GM12878 (cell line): ENCODE measurements around the gene ATG13.

Source experiments
- ASH2L ChIP-seq: fragments of 300-600, 200-600 bp; sonication (generic); IDR thresholded peaks from 2 replicates; pipeline ENCODE4 v1.6.1; 2017; ENCODE audit warnings: low read depth, mild to moderate bottlenecking, borderline replicate concordance
- DPF2 ChIP-seq: fragments of 450-650 bp; IDR thresholded peaks from 2 replicates; pipeline ENCODE4 v1.6.1; 2017; ENCODE audit warnings: mild to moderate bottlenecking
- FOXK2 ChIP-seq: fragments of 450-650 bp; IDR thresholded peaks from 2 replicates; pipeline ENCODE4 v1.6.1; 2017; ENCODE audit warnings: mild to moderate bottlenecking, moderate library complexity
- FOXM1 ChIP-seq: IDR thresholded peaks from 2 replicates; pipeline ENCODE4 v1.6.1; 2012; ENCODE audit warnings: low read depth, mild to moderate bottlenecking, inconsistent platforms, low read length, moderate library complexity
- NR2C2 ChIP-seq: IDR thresholded peaks from 2 replicates; pipeline ENCODE4 v1.6.1; 2011; ENCODE audit warnings: borderline replicate concordance, low read depth; ENCODE audit not compliant: control insufficient read depth, insufficient read length
- TAF1 ChIP-seq: IDR thresholded peaks from 2 replicates; pipeline ENCODE4 v1.6.1; 2011; ENCODE audit warnings: mild to moderate bottlenecking, low read depth, low read length, borderline replicate concordance
- TBL1XR1 ChIP-seq: IDR thresholded peaks from 2 replicates; pipeline ENCODE4 v1.6.1; 2012; ENCODE audit warnings: low read depth, low read length, improper control_type of control experiment
- TF ChIP-seq, protein P1 (sequence below), 3 experiments: IDR thresholded peaks in 2 of 3; conservative IDR thresholded peaks in 1 of 3; 2 replicates each; pipeline ENCODE4 v1.5.1; 2011; ENCODE audit warnings: low read depth in 3 of 3, low read length in 3 of 3, mild to moderate bottlenecking in 3 of 3, control low read depth in 2 of 3, moderate library complexity in 2 of 3, inconsistent platforms in 1 of 3, mixed read lengths in 1 of 3; ENCODE audit not compliant: control insufficient read depth in 2 of 3, insufficient read depth in 1 of 3; ENCODE audit errors: extremely low read depth in 1 of 3

DNA sequence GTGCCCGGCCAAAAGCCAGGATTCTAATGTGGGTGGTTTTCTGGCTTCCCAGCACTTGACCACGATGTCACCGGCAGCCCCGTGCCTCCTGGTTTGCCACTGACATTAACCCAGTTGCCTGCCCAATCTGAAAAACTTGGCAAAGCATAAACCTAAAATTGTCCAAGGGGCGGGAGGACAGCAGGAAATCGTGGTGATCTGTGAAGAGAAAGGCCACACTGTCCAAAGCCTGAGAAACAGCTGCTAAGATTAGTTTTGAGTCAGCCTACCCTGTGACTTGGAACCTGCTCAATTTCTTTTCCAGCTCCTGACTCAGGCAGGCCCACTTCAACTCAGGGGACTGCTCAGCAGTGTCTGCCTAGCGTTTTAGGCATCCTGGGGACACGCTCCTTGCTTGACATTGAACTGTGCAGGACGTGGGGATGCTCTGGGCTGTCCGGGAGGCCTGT lies 93.5 kb downstream of the ATG13 start:
- TF ChIP-seq NR2C2, result no peak
- no peak for TF ChIP-seq DPF2
- TF ChIP-seq, protein P1, sequence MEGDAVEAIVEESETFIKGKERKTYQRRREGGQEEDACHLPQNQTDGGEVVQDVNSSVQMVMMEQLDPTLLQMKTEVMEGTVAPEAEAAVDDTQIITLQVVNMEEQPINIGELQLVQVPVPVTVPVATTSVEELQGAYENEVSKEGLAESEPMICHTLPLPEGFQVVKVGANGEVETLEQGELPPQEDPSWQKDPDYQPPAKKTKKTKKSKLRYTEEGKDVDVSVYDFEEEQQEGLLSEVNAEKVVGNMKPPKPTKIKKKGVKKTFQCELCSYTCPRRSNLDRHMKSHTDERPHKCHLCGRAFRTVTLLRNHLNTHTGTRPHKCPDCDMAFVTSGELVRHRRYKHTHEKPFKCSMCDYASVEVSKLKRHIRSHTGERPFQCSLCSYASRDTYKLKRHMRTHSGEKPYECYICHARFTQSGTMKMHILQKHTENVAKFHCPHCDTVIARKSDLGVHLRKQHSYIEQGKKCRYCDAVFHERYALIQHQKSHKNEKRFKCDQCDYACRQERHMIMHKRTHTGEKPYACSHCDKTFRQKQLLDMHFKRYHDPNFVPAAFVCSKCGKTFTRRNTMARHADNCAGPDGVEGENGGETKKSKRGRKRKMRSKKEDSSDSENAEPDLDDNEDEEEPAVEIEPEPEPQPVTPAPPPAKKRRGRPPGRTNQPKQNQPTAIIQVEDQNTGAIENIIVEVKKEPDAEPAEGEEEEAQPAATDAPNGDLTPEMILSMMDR (IDR thresholded peaks at IDR 0.05 in 2 of 3, conservative IDR thresholded peaks at IDR 0.05 in 1 of 3; ENCODE audit: control insufficient read depth in 2 of 3, extremely low read depth in 1 of 3, insufficient read depth in 1 of 3, low read depth in 3 of 3, low read length in 3 of 3), result no peak
- TF ChIP-seq FOXM1, result no peak
- no peak for TF ChIP-seq TAF1
- no peak for TF ChIP-seq TBL1XR1
- TF ChIP-seq FOXK2, result no peak
- TF ChIP-seq ASH2L, result no peak
